ENCODE results near the gene CREB3L2.

CREB3L2 gene

DNA sequence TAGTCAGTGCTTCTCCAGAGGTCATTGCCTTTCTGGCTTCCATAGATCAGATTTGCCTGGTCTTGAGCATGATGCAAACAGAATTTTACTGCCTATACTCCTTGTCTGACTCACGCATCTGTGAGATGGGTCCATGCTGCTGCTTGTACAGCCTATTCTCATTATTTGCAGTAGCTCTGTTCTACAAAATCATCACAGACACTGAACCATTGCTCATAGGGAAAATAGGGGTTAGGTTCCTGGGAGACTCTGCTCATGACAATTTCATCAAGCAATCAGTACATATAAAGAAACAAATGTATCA, 7.4 kb upstream of the CREB3L2 start:
- no peak for DNase-seq

DNA sequence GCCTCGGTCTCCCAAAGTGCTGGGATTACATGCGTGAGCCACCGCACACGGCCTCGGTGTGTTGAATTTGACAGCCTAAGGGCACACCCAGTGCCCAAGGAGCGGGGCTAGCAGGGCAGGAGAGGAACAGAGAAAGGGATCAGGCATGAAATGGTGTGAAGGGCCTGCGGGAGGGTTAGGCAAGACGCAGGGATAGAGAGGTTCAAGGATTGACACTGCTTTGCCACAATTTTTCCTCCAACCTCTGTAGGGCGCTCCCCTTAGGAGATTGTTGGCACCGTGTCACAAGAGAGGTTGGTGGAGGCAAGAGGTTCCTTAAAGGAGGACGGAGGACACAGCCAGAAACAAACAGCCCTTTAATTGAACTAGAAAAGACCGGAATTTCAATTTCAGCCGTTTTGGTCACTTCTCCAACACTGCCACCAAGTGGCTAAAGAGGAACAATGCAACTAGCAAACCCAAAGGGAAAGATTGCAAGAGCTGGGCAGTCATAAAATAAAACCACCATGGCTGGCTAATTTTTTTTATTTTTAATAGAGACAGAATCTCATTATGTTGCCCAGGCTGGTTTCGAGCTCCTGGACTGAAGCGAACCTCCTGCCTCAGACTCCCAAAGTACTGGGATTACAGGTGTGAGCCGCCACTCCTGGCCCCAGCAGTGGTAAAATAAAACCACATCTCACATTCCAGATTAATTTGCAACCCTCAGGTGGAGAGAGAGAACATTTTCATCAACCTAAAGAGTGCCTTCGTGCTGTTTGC, 6.9 kb upstream of the CREB3L2 start:
- peak; percentile 63 for DNase-seq

DNA sequence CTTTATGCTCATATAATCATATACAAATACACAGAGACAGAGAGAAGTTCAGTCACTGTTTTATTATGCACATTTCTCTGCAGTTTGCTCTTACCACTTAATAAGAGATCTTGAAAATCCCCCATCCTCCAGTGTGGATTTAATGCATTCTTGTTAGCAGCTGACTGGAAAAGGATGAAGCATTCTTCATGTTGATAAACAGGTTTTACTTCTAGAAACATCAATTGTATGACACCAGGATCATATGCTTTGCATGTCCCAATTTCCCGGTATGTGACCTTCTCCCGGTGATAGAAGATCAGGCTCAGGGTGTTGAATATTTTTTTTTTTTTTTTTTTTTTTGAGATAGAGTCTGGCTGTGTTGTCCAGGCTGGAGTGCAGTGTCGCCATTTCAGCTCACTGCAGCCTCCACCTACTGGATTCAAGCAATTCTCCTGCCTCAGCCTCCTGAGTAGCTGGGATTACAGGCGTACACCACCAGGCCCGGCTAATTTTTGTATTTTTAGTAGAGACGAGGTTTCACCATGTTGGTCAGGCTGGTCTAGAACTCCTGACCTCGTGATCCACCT, 6.2 kb upstream of the CREB3L2 start:
- DNase-seq: no peak

DNA sequence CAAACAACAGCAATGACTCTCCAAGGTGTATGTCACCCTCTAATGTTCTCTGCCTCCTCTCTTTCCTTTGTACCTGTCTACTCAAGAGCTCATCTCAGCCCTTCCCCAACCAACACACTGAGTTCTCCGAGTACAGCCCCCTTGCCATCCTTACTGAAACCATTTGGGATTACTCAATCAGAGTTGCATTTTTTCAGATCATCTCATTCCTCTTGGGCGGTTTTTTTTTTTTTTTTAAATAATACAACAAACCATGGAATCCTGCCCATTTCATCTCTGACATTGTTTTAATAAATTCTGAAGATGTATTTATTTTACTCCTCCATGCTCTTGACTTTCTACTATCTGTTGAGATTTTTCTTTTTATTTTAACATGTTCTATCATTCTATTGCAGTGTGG, 4.2 kb upstream of the CREB3L2 start:
- no peak for DNase-seq

DNA sequence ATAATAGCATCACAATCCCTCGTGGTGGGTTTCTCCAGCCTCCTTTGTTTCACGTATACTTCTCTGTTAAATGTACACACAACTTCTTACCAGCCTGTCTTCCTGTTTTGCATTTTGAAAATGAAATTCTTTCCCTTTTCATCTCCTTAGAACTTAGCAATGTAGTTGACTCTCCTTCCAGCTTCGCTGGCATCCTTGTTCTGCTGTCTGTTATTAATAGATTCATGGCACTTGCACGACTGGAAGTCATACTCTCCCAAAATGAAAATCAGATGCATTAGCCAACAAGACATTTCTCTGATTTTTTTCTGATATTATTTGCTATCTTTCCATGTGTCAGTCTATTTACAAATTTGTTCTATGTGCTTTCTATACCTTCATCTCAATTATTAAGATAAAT, 3.0 kb upstream of the CREB3L2 start:
- no peak for DNase-seq

DNA sequence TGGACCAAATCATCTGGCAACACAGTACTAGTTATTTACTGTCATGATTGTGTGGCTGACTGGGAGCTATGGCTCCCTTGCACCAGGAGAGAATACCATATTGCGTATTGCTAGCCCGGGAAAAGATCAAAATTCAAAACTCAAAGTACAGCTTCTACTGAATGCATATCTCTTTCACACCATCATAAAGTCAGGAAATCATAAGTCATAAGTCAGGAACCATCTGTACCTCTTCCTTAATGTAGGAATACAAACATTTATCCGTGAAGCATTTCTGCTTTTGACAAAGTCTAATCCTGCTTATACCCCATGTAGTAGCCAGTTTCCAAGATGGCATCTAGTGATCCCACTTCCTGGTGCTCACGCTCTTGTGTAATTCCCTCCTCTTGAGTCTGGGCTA, 2.2 kb upstream of the CREB3L2 start:
- no peak for DNase-seq

DNA sequence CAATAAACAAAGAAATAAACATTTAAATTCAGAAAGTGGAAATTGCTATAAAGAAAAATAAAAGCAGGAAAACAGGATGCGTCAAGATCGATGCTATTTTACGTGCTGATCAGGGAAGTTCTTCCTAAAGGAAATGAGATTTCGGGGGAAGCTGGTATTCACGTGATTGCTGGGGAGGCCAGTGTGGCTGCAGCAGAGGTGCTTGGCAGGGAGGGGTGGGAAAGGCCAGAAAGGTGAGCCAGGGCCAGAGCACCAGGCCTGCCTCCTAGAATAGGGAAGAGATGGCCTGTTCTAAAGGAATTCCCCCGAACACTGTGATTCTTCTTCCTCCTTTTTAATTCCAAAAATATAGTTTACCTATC, 923 bp upstream of the CREB3L2 start:
- DNase-seq: no peak

DNA sequence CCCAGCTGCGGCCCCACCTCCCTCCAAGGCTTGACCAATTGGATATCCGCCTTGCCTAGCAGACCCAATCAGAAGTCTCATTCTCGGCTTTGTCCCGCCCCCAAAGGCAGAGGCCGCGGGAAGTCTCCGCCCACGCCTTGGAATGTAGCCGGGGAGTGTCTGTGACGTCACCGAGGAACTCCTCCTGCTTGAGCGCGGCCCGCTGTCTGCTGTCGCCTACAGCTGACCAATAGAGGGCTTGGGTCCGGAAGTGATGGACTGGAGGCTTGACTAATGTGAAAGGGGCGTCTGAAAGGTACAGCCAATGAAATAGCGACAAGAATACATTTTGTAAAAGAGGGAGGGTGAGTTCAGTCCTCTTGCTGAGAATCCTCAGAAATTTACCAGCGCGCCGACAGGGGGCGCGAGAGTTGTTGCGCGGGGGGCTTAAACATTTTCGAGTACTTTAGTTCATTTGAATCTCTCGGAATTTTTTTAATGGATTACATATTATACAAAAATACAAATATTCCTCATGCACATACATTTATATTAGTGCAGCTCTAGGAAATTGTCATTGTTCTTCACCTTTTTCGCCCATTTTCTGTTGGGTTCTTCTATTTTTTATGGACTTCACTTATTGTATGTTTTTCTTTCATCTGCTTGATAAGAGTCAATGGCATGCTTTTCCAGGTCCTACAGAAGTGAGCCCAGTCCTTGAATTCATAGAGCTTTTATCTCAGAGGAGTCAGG, 376 bp upstream of the CREB3L2 start:
- peak; percentile 100 for DNase-seq

DNA sequence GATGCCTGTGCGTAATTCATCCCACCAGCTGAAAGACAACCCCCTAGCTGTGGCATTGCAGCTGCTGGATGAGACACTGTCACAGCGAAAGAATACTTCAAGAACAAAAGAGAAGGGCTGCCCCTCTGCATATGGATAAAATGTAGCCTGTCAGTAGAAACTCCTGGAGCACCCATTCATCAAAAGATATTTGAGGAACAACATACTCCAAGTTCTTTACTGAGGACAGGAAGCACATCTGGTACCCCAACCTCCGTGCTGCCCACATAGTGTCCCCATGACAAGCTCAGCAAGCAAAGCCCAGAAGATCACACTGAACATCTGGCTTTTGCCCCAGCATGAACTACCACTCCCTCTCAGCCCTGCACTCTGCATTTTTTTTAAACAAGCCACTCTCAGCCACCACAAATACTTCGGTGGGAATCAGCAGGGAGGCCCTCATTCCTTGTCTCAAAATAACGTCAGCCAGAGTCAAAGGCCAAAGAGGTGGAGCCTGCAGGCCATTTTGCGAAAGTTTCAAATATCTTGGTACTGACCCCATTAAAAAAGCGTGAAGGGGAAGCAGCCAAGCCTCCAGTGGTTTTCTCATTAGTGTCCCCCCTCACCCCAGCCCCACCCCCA, 1.7 kb downstream of the CREB3L2 start:
- peak; percentile 91 for DNase-seq

DNA sequence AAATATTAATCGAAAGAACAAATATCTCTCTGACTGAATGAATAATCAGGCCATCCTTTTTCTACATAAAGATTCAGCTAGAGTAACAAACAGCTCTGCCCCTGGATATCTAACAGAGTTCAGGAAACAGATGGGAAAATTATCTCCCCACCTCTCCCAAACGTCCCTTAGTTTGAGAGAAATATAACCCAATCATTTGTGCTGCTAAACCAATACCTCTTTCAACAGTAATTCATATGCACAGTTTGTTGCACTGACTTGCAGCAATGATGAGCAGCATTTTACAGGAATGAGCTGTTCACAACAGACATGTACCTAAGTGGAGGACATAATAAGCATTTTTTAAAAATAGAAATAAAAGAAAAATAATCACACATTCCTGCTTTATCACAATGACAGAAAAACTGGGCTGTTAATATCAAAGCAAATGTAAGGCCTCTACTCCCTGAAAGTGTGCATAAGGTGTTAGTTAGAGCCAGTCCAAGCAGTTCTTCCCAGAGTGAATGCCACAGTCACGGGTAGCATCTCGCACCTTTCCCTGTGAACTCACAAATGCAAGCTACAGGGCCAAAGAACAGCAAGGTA, 2.3 kb downstream of the CREB3L2 start:
- DNase-seq: no peak

DNA sequence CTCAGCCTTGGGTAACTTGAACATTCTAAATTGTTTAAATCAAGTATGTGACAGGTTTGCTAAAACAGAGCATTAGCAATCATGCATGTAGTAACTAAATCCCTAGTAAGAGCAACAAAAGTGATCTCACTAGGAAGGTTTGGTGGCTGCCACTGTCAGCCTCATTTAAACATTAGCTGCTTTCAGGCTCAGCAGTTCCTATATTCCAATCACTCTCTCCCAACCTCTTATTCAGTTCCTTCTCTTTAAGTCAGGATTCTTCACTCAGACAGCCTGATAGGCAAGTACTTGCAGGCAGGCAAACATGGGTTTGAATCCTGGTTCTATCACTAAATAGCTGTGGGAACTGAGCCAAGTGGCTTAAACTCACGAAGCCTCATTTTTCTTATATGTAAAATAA, 3.6 kb downstream of the CREB3L2 start:
- DNase-seq: no peak

DNA sequence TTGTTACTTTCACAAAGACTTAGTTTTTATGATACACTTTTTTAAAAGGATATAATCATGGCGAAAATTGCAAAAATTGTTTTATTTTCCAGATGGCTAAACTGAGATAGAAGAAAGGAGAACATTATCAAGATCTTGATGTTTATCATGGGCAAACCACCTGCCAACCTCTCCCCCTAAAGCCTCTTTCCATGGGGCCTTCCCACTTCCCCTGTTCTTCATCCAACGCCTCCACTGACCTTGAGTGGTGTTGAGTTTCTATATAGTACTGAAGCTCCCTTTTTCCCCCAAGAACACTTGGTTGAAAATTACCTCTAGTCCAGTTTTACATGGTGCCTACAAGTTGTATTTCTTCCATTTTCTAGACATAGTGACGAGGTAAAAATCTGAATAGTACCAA, 5.0 kb downstream of the CREB3L2 start:
- no peak for DNase-seq

DNA sequence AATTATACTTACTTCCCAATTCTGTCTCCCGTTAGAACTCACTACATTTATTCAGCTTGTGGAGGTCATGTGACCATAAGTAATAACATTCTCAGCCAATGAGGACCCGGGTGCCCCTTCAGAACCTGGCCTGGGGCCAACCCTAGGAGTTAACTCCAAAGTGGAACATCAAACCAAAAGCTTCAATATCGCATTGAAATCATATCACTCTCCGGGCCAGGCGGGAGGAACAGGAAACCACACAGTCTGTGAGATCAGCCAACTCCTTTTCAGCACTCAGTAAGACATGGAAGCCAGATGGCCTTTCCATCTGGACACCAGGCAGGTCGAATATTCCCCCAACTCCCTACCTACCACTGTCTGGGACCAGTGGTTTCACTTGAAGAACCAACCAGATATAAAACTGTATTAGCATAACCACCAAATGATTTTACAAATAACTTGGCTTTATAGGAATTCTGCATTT, 5.5 kb downstream of the CREB3L2 start:
- DNase-seq: peak; percentile 92

DNA sequence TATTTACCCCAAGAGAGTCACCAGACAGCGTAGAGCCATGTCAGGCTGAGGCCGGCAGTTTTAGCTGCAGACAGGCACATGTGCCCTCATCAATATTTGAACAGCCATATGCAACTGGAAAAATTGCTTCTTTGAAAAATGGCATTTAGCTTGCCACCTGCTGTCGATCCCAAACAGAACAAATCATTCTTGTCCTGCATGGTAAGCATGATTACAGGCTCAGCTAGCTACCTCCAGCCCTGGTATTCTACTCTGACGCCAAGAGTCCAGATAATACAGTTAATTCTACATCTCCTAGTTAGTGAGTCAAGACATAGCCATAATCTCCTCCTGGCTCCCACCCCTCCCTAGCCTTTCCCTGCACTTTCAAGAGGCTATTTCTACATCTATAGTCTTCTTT, 7.7 kb downstream of the CREB3L2 start:
- no peak for DNase-seq

DNA sequence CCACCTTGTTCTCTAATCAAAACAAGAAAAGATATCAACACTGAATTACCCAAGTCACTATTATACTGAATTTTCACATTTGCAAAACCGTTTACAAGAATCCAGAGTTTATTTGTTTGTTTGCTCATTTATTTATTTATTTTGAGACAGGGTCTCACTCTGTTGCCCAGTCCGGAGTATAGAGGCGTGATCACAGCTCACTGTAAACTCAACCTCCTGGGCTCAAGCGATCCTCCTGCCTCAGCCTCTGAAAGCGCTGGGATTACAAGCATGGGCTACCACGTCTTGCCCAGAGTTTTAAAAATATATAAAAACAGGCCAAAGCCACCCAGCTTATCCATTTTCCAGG, 8.5 kb downstream of the CREB3L2 start:
- DNase-seq: no peak

DNA sequence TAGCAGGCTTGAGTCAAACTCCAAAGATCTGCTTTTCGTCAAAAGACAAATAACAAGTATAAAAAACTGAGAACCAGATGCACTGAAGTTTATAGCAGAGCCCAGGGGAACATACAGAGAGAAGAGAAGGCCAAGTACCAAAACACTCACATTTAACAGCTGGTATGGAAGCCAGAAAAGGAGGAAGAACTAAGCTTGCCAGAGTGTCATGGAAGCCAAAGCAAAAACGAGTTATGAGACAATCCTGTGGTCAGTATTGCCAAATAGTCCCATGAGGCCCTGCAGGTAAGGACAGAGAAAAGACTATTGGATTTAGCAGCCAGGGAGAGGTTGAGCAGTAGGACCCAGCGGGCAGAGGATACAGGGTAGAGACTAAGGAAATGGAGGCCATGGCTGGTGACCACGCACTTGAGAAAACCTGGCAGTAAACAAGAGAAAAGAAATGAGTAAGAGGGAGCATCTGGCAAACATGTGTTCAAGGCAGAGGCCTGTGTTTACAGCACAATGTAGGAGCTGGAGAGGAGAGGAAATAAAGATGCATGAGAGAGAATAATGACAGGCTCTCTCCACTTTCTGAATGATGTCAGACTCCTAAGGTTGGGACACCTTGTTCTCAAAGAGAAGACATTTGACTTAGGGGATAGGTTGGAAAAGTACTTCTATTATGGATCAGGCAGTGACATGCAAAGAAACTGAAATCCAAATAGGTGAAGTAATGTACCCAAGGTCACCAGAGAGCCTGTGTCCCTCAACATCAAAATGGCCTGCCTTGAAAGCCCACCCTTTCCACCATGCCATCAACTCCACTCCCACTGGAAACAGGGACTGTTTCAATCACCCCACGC, 9.1 kb downstream of the CREB3L2 start:
- DNase-seq: peak; percentile 97

DNA sequence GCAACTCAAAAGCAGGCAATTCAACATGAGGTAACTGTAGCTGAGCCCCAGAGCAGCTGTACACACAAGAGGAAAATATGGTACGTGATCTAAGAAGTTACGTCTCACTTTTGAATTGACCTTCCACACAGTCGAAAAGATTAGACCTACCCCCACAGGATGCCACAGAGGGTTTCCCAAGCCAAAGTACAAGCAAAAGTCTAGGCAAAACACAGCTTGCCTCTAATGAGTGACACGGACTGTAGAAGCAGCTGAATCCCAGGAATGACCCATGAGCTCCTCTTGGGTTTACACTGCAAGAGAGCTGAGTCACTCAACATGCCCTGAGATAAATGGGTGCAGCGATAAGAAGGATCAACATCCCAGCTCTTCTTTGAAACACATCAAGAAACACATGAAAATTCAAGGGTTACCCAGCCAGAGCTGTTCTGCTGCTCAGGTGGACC, 9.8 kb downstream of the CREB3L2 start:
- DNase-seq: peak; percentile 67

DNA sequence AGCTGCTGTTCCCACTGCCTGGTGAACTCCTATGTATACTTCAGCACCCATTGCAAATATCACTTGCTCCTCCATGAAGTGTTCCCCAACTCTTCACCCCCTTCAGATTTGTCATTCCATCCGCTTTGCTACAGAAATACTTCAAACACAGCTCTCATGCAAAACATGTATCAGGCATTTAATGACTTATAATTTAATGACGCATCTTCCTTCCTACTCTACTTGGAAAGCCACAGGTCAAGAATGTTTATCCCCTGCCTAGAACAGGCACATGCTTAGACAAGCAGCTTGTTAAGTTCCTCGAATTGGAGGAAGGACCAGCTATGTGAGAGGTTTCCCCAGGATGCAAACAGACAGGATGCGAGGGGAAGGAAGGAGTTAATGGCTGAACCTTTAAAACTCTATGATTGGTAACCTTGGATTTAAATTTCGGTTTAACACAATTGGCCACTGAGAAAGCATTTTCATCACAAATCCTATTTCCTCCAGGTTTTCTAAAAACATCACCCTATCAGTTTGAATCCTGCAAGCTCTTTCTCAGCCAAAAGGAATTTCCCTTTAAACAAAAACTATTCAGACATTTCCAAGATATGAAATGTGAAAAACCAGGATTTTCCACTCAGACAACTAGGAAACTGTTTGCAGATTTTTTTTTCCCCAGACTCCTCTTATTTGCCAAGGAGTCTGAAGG, 11.5 kb downstream of the CREB3L2 start:
- DNase-seq: peak; percentile 91

DNA sequence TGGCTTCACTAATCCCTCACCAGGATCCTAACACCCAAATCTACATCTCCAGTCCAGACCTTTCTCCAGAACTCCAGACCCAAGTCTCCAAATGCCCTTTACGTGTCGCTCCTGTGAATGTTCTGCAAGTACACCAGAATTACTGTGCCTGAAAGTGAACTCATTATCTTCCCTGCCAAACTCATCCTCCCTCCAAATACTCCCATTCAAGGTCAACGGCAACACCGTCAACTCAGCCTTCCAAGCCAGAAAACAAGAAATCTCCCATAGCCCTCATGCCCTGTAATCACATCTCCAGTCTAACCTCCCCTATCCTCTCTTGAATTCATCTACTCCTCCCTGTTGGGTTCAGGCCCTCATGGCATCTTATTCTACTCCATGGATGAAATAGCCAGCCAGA, 12.3 kb downstream of the CREB3L2 start:
- DNase-seq: no peak

DNA sequence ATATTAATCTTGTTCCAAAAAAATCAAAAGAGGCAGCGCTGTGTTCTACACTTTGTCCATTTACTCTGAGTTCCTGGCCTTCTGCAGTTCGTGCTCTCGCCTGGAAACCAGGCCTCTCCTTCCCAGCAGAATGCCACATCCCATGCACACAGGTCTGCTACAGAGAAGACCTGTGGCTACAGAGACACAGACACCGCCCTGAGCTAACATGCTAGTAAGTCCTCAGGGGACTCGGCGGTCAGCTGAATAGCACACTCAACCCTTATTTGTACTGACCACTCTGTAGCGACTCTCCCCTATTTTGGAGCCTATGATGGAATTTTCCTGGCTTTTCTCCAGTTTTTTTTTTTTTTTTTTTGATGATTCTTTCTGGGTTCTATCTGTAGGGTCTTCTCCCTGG, 12.8 kb downstream of the CREB3L2 start:
- DNase-seq: no peak

DNA sequence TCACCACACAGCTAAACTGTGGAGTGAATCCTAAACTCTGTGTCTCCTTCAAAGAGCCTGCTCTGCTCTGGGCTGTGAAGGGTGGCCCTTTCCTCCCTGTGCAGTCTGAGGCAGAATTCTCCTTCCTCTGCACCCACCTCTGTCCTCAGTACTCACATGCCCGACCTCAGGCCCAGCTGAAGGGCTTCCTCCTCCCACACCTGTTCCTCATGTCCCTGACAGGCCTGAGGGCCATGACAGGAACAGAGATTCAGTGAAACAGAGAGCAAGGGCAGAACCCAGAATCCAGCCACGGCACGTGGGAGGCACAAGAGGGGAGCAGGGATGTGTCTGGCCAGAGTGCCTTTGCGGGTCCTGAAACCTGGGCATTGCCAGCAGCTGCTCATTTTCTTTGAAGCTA, 13.9 kb downstream of the CREB3L2 start:
- no peak for DNase-seq

DNA sequence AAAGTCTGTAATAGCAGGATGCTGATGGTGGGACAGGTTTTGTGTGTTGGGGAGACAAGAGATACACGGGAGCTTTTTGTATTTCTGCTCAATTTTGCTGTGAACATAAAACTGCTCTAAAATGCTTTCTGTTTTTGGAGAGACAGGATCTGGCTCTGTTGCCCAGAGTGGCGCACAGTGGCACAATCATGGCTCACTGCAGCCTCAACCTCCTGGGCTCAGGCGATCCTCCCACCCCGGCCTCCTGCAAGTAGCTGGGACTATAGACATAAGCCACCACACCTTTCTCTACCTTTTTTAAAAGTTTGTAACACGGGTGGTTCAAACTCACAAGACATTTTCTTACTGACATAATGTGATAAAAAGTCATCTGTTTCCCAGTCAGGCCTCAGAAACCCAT, 14.3 kb downstream of the CREB3L2 start:
- DNase-seq: no peak

All from fibroblast of skin of abdomen (primary cell).